ENCODE data around the gene MT2A.

DNA sequence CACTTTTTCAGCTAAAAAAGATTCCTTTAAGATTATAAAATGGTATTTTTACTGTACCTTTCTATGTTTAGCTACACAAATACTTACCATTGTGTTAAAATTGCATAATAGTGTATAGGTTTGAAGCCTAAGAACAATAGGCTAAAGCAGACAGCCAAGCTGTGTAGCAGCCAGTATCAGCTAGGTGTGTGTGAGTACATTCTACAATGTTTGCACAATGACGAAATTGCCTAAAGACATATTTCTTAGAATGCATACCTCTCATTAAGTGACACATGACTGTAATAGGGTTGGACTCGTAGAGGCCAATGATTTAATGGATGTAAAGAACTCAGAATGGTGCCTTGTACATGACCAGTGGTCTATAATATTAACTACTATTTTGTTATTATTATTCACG is 41.4 kb downstream of the MT2A start:
- TF ChIP-seq CTCF (IDR thresholded peaks at IDR 0.05) (no peak), POLR2A (IDR thresholded peaks at IDR 0.05) (no peak)
